Stimulated activated CD8-positive, alpha-beta memory T cell treated with anti-CD3 and anti-CD28 coated beads, Interleukin-12 subunit alpha, Interleukin-12 subunit beta, amount 100 ng/mL, for 24 hours (primary cell): ENCODE data around the gene RTL10.

Experiments
- DNase-seq: peaks from one replicate; pipeline ENCODE4 v3.0.0-alpha.2; 2020; ENCODE audit errors: extremely low read depth

RTL10 gene, protein sequence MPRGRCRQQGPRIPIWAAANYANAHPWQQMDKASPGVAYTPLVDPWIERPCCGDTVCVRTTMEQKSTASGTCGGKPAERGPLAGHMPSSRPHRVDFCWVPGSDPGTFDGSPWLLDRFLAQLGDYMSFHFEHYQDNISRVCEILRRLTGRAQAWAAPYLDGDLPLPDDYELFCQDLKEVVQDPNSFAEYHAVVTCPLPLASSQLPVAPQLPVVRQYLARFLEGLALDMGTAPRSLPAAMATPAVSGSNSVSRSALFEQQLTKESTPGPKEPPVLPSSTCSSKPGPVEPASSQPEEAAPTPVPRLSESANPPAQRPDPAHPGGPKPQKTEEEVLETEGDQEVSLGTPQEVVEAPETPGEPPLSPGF

DNA sequence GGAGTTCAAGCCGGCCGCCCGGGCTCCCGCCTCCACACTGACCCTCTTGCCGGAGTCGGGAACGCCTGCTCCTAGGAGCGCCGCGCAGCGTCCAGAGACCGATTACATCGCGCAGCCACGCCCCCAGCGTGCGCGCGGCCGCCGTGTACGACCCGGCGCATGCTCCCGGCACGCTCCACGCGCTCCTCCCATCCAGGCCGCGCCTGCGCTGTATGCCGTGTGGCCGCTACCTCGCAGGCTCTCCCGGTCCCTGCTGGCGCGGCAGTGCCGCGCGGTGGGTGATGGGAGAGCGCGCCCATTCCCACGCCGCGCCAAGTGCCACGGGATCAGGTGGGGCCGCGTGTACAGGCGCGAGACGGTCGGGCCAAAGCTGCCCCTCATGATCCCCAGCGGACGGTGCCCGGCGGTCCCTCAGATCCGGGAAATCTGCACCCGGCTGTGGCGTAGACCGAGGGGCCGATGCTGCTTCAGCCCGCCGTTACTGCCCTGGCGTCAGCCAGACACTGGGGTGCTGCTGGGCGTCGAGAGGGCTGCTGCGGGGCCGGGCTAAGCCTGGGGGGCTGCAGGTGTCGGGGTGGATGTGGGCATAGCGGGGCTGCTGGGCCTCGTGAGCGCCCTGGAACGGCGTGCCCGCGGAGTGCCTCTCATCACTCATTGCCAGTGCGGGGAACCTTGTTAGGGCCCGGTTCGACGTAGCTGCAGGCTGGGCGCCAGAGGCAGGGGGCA lies at the start of gene RTL10, which contains the start of gene GNB1L:
RTL10 (minus strand) TSS at position 97 of the 726 bp plus-strand sequence. CDS start 2,613 bp downstream, outside the sequence.
GNB1L (minus strand) TSS at position 97 of the 726 bp plus-strand sequence. CDS start 33,519 bp downstream, outside the sequence.
- DNase-seq: peak; percentile 91

DNA sequence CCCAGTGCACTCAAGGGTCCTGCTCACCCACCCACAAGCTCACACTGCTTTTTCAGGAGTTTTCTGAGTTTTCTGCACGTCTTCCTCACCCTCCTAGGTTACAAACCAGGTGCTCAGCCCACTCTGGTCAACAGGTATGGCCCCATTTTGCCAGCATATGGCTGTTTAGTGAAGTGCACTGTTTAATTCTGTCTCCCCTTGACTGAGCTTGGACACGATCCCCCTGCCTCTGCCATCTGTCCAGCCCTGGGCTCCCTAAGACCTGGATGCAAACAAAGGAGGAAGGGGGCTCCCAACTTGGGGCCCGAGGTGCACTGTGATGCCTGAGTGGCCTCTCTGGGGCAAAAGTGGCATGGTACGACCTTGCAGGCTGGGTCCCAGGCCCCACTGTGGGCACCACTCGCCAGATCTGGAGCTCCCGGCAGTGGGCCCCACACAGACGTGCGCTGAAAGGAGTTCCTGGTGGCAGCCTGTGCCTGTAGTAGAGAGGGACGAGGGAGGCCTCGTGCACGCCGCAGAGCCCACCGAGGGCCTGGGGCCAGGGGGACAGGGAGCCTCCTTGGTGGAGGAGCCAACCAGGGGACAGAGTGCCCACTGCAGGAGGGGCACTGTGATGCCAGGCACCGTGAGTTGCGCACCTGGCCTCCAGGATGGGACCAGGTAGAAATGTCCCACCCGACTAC lies 49.6 kb upstream of the RTL10 start:
- no peak for DNase-seq

DNA sequence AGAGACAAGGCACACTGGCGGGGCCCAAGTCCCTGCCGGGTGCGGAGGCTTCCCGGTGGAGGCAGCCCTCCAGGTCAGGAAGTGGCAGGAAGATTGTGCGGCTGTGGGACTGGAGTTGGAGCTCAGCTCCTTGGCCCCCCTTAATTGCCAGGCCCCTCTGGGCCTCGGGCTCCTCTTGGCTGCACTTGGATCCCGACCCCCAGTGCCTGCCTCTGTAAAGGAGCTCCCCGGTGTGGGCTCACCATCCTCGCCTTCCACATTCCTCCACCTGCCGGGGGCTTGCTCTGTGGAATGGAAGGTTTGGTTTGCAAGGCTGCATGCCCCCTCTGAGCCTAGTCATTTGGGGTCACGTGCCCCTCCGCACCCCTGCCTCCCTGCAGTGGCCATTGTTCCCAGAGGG lies 48.8 kb upstream of the RTL10 start:
- no peak for DNase-seq

DNA sequence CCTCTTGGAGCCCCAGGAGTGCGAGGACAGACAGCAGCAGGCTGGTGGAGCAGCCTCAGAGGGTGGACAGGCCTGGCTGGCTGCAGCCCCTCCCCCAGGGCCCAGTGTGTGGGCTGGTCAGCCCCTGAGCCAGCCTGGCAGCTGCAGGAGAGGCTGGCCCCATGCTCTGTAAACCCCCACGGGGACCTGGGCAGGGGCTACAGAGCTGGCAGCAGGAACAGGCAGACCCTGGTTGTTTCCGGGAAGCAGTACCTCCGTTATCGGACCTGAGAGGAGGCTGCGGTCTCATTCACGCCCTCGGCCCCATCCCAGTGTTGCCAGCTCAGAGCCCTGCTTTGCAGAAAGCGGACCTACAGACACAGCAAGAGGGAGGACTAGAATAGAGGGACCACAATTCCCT lies 48.4 kb upstream of the RTL10 start:
- DNase-seq: no peak

DNA sequence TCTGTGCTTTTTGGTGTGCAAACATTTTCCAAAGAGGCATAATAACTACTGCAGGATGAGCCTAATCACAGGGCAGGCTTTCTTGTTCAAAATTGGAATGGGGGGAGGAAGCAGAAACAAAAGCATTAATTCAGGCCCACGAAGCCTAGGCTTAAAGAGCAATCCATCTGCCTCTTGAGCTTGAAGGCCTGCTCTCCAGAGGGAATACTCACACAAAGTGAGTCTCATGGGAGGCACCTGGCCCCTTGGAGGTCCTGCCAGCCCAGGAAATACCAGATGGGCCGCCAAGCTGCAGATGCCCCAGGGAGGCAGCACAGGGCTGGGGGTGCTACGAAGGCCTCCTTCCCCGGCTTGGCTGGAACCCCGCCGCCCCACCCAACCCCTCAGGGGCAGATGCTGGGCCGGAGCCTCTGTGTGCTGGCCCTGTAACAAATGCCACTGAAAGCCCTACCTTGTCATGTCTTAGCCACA lies 47.6 kb upstream of the RTL10 start:
- no peak for DNase-seq

DNA sequence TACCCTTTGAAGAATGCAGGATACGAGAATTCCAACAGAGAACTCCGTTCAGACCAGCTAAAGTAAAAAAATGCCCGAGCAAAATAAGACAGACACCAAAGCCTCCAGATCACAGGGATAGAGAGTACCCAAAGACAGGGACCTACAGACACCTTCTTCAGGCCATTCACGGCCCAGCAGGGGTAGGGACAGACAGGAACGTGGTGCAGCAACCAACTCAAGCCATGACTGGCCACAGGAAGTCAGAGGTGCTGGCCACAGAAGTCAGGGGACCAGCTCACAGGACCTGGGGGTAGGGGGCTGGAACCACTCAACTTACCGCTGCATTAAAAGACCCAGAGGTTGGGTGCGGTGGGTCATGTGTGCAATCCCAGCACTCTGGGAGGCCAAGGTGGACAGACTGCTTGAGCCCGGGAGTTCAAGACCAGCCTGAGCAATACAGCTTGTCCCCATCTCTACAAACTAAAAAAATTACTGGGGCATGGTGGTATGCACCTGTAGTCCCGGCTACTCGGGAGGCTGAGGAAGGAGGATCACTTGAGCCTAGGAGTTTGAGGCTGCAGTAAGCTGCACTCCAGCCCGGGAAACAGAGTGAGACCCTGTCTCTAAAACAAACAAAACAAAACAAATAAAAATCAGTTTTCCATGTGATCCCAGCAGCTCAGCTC lies 47.0 kb upstream of the RTL10 start:
- DNase-seq: no peak

DNA sequence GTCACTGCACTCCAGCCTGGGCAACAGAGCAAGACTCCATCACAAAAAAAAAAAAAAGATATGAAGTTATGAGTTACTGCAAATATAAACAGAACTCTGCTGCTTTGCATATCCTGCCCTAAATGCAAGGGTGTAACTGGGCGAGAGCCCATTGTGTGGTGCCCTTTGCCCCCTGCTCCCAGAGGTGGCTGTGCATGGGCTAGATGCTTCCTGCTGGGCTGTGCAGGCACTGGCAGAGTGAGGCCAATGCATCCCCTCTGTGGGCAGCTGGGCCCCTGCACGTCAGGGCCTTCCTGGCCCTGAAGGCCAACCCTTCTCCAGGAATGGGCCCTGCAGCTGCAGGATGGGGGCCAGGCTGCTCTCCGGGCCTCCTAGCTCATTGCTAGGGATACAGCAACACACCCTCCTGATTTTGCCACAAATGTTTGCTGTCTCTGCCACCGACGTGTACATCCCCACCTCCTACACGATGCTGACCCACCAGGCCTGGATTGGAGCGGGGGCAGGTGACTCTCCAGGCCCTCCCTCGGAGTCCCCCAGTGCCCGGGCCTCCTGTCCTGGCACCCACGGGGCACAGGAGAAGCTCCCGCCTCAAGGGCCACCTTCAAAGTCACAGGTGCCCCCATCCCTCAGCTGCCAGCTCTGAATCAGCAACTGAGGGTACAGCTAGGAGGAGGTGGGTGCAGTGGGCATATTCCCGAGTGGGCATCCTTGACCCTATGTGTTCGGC lies 46.2 kb upstream of the RTL10 start:
- DNase-seq: no peak

DNA sequence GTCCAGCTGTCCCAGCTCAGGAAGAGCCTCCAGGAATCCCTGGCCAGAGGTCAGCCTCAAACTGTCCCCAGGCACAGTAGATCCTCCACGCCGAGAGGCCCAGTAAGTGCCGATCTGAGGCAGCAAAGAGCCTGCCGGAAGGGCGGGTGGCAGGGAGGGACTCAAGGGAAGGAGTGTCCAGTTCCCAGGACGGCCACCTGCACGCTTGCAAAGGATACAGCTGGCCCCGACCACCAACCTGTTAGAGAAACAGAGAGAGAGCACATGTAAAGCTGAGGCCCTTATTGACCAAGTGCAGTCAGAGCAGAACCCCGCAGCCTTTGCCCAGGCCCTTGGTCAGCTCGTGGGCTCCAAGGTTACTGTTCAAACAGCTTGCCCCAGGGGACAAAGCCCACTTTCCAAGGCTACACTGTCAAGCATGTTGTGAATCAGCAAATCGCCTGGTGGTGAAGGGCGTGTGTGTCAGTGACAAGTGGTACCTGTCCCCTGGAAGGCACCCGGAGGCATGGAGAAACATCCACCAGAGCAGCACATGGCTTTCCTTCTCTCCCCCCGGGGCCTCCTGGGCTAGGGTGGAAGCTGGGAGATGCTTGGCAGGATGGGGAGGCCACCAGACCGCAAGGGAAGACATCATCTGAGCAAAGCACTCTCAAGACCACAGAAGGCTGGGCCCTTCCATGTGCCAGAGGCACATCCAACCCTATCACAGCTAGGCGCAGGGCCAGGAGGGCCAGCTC lies 44.3 kb upstream of the RTL10 start:
- no peak for DNase-seq

DNA sequence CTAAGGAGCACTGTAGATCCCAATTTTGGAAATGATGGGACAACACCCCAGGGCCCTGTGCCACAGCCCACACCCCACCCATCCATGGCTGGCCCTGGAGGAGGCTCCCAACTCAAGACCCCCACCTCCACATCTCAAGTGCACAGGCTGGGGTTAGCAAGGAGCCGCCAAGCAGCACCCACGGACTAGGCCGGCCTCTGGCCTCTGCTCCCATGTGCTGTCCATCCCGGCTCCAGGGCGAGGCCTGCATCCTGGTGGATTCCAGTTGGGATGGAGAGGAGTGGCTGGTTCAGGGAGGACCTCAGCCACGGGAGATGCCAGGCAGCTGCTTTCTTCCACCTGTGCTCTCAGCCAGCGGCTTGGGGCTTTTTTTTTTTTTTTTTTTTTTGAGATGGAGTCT lies 43.5 kb upstream of the RTL10 start:
- DNase-seq: no peak

DNA sequence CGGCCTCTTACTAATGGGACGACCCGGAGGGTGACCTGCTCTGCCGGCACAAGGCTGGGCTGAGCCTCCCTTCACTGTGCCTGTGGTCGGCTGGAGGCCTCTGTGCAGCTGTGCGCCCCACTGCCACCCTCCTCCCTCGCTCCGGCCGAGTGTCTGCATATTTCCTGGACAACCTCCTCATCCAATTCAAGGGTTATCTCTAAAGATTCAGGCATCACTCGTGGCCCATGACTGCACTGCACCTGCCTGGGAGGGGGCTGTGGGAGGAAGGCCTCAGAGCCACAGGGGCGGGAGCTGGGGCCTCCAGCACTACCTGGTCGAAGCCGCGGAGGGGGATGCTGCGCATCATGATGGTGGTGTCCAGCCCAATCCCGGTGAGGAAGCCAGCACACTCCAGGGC lies 43.1 kb upstream of the RTL10 start:
- no peak for DNase-seq

DNA sequence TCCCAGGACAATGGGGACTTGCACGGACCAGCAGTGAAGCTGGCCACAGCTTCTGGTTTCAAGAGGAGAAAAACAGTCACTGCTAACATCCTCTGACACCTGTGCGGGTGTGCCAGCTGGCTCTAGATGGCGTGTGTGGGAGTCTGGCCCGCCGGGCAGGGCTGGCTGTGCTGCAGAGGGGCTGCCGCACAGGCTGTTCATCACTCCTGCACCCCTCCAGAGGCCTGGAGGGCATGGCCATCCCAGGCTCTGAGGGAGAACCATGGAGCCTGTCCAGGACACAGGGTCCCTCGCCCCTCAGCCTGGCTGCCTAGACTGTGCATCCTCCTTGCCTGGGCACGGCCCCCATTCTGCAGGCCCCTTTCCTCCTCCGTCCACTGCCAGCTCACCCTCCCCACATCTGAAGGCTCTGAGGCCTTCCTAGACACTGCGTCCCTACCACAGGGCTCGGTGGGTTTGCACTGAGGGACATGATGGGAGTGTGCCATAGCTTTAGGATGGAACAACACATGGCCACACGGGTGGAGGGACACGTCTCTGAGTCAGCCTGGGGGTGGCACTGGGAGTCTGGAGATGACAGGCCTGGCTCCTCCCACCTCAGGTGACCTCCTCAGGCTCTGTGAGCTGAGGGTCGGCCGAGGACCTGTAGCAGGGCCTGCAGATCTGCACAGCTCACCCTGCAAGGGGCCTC lies 42.1 kb upstream of the RTL10 start:
- no peak for DNase-seq

DNA sequence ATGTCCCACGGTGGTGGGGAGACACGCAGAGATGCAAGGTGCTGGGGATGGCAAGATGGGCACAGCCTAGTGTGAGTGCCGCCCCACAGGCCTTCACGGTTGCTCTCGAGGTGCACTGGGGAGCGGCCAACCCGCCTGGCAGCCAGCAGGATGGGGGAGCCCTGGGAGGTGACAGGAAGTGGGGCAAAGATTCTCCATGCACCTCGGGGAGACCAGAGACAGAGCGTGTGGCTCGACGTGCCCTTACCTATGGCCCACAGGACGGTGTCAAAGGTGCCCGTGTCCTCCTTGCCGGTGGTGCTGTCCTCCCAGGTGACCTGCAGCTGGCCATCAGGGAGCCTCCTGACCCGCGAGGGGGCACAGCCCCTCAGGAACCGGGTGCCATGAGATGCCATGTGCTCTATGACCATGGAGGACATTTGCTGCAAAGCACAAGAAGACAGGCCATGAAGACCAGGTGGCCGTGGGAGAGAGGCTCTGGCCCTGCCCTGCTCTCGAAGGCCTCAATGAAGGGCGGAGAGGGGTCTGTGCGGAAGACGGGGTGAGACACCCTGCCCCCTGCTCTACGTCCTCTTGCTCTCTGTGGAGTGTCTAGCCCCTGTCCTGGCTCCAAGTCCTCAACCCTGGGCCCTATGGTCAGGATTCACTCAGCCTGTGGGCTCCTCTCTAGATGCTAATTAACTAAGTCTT lies 40.6 kb upstream of the RTL10 start:
- no peak for DNase-seq

DNA sequence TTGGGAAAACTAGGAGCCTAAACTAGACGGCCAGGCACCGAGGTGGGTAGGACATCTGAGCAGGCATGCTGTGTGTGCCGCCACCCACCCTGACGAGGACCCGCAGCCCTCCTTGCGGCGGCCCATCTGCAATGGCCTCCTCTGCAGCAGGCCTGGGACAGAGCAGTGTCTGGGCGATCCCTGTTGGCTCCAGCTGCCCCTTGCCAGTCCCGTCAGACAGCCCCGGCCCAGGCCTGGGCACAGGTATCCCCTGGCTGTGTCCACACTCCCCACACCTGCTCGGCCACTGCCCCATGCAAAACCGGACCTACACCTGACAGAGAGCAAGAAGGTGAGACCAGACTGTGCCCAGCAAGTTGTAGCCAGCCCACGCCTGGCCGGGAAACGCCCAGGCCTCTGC lies 38.7 kb upstream of the RTL10 start:
- DNase-seq: no peak

DNA sequence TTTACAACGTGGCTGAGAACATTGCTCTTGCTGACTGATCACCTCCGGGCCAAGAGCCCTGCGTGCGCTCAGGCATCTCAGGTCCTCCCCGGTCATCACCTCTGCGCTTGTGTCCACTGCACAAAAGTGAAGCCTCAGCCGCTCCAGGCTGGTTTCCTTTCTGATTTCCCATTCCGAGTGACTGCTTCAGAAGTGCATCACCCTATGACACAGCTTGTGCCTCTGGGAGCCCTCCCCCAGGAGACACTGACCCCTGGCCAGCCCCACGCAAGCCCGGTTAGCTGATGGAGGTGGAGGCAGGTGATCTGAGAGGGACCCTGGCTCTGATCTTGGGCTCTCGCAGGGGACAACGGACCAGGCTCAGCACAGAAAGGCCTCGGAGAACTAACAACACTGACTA lies 38.3 kb upstream of the RTL10 start:
- DNase-seq: no peak

DNA sequence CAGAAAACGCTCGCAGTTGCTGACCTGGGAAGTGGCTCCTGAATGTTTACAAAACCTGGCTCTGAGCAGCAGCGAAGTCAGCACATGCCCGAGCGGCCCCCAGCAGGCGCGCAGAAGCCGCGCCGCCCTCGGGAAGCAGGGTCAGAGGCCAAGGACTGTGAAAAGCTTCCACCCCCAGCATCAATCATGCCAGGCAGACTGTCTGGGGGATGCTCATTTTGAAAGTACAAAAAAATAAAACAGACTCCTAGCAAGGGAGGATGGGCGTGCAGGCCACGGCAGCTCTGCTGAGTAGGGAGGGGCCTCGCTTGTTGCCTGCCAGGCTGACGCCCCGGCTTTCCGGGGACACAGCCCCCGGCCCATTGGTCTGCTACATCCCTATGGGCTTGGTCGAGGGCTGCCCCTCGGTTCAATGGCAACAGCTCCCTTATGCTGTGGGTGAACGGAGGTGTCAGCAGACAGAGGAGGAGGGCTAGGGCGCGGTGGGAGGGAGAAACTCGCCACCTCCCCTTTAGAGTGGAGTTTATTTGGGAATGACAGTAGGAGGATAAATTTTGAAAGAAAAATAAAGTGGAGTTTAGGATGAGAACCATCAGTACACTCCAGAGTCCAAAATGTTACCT lies 37.7 kb upstream of the RTL10 start:
- DNase-seq: no peak

DNA sequence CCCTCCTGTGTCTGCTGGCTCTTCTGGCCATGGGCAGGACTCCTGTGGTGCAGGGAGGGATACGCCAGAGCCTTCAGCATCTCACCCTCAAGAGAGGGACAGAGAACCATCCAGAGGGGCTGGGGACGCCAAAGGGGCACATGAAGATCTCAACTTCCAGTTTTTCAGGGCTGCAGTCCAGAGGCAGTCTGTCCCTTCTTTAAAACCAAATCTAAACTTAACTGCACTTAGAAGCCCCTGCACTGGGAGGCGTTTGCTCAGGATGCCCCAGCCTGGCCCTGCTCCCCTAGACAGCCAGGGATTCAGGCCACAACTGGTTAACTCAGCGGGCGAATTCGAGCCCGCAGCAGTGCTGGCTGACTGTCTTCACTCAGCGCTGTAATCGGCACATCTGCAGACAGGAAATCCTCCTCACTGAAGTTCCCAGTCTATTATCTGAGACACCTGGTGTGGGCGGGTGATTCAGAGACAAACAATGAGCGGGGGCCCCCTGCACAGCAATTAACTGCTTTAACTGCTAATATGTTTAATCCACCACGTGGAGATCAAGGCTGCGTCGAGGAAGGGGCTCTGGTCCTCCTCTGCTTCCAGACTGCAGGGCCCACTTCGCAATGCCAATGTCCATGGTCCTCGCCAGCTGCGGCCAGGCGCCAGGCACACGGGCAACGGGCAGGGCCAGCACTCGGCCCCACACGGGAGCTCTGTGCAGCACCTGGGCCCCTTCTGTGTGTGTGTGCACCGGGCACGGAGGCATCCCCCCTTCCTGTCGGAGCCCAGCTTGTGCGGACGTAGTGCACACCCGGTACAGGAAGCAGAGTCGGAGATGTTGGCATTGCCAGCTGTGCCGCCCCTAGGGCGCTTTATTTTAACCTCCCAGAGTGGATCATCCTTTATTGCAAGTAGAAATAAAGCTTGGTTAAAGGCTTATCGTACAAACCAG lies 36.9 kb upstream of the RTL10 start:
- peak; percentile 76 for DNase-seq

DNA sequence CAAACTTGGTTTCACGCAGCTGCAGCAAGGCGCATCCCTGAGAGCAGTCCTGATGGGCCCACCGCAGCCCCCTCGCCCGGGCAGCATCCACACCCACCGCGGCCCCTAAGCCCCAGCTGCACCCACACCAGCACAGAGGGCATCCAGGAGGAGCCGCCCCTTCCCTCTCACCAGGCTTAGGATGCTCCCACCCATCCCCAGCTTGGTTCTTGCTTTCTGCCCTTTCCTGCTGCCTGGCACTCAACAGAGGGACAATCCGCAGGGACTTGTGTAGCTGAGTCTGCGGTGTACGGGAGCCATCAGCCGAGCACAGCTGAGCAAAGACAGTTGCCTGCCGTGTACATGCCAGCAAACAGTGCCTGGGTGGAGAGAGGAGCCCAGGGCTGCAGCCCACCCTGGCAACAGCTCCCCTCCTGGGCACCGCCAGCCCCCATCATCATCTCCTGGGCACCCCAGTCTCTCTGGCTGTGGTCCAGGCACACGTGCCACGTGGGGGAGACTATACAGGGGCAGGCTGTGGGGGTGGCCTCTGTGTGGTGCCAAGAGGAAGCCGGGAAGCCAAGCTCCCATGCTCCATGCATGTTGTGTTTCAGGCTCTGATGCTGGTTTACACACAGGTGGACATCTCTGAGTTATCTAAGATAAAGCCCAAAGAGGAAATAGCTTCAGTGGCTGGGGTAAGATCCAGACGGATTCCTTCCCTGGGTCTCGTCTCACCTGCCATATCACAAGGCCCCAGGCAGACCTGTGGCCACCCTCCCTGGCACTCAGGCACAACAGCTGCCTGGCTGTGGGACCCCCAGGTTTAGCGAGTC lies 36.0 kb upstream of the RTL10 start:
- DNase-seq: no peak
